H1 (cell line): ENCODE measurements around the gene NUDT2. TPM values are rescaled to one million over a fixed set of nuclear protein-coding genes. Genes with fewer than 3 reads are reported as not detected.
A peak's percentile ranks its signal among the peaks of the same experiment; 100 is the strongest.

Source experiments
- CBX5 ChIP-seq: fragments of 300-800, 300-1000 bp; sonication (generic); IDR thresholded peaks from 2 replicates; pipeline ENCODE4 v1.7.1; 2016; ENCODE audit warnings: antibody characterized with exemption, low read length, low read depth
- PHF8 ChIP-seq: fragments of 200-600 bp; sonication (generic); conservative IDR thresholded peaks from 2 replicates; pipeline ENCODE4 v1.7.1; 2012; ENCODE audit warnings: low read depth, mild to moderate bottlenecking, inconsistent platforms, low read length, moderate library complexity
- polyA plus RNA-seq, 7 experiments: library from polyadenylated mRNA; depleted of rRNA in 3 of 7; stranded (reverse) in 5 of 7; unstranded in 2 of 7; fragments of >200 nt in 5 of 7; fragments of 200-250 nt in 2 of 7; gene quantifications; 1 replicate in 5 of 7; 2 replicates in 1 of 7; 4 replicates in 1 of 7; pipeline versions ENCODE4 v1.2.1 to v1.2.3, GENCODE V29; 2011 to 2013; ENCODE audit warnings: missing spikeins in 2 of 7, mixed read lengths in 2 of 7
- total RNA-seq: library from RNA; stranded (reverse); fragmentation: NEBNext Ultra II Directional; extraction: Animal tissue kit (Norgen Biotek cat#: 25700); gene quantifications from 2 replicates; pipeline ENCODE4 v1.2.1, GENCODE V29; 2021
- TF ChIP-seq, protein P1 (sequence below), 3 experiments: IDR thresholded peaks; 1 replicate in 2 of 3; 2 replicates in 1 of 3; pipeline versions ENCODE4 v1.5.1 to v1.6.1; 2011; ENCODE audit warnings: low read length in 3 of 3, mild to moderate bottlenecking in 3 of 3, inconsistent platforms in 2 of 3, low read depth in 1 of 3, moderate library complexity in 1 of 3; ENCODE audit not compliant: insufficient read depth in 1 of 3; ENCODE audit errors: control extremely low read depth in 1 of 3

The NUDT2 gene
- total and polyA plus RNA-seq, 2 of the 8 experiments (the other 6 are each of a cell fraction or from before 2014, with no cell fraction given) = 16.7 to 23.7 TPM

DNA sequence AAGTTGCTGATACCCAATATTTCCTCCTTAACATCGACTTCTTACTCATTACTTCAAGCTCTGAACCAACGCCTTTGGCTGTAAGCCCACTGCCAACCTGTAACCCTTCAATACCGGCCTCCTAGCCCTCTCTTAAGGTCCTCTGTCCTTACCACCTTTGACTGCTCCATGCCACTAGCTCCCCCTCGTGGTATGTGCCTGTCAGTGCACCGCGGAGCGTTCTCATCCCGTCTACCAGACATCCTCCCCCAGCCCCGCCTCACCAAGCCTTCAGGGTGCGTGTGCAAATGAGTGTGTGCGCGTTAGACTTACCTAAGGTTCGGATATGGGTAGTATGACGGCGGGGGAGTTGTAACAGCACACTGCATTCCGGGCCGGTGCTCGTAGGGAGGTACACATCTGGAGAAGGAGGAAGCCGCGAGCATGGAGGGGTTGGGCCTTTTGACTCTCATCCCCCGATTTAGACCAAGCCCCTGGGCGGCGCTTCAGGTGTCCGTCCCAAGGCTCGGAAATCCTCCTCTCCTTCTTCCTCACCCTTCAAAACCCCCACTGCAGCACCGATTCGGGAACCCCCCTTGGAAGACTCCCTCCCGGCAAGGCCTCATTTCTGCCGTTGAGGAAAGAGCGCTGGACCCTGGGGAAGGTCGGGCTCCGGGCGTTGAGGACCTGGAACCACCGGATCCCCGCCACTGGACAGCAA lies 50.1 kb downstream of the NUDT2 start (continued):
- TF ChIP-seq CBX5 = no peak
- TF ChIP-seq PHF8 = peak; percentile 22; the same call in 1 of the 2 replicates
- TF ChIP-seq, protein P1, sequence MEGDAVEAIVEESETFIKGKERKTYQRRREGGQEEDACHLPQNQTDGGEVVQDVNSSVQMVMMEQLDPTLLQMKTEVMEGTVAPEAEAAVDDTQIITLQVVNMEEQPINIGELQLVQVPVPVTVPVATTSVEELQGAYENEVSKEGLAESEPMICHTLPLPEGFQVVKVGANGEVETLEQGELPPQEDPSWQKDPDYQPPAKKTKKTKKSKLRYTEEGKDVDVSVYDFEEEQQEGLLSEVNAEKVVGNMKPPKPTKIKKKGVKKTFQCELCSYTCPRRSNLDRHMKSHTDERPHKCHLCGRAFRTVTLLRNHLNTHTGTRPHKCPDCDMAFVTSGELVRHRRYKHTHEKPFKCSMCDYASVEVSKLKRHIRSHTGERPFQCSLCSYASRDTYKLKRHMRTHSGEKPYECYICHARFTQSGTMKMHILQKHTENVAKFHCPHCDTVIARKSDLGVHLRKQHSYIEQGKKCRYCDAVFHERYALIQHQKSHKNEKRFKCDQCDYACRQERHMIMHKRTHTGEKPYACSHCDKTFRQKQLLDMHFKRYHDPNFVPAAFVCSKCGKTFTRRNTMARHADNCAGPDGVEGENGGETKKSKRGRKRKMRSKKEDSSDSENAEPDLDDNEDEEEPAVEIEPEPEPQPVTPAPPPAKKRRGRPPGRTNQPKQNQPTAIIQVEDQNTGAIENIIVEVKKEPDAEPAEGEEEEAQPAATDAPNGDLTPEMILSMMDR (IDR thresholded peaks at IDR 0.05; ENCODE audit: control extremely low read depth in 1 of 3, insufficient read depth in 1 of 3, low read depth in 1 of 3, low read length in 3 of 3) = peak in 2 of 3 experiments; percentile 88 to 99; a peak in 3 of 4 replicates
